Measurements from ENCODE around the gene ZBTB22.

The ZBTB22 gene

DNA sequence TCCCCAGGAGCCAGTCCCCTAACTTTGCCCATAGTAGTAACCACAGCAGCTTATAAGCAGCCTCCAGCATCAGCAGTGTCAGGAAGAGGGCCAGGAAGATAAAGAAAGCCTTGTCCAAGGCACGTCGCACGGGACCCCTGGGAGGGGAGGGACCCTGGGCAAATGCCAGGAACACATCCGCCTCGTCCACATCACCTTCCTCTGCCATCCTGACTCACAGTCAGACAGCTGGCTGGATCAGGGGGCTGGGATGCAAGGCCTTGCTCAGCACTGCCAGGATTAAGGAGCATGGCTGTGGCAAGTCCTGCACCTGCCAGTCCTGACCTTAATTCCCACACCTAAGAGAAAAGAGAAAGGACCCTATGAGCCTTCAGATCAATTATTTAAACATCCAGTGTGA, 11.5 kb upstream of the ZBTB22 start:
- no peak for DNase-seq

DNA sequence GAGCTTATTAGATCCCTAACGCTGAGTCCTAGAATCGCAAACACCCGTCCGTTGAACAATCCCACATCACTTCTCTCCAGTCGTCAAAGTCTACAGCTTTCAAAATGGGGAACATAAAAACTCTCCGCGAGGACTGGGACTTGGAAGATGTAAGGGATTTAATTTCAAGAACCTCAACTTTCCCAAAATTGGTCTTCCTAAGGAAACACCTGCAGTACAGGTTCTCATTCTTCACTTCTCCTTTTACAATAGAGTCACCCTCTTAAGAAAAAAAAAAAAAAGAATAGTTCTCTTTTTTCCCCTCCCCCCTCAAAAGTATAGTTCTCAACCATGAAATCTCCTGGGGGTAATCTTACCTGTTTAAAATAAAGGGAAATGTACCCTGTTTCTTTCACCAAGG, 6.6 kb upstream of the ZBTB22 start:
- no peak for DNase-seq

DNA sequence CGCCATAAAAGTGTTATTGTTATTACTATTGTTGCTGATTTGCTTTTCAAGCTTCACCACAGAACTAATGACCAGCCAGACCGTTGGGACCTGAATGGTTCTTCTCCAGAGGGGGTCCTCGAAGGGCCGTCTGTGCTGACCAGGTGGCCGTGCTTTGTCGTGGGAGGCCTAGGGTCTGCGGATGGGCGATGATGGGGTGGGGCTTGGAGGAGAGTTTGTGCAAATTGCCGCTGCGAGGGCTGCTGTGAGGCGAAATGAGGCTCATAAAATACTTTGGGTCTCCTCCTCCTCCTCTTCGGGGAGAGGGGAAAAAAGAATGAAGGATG, 6.0 kb upstream of the ZBTB22 start:
- no peak for DNase-seq

DNA sequence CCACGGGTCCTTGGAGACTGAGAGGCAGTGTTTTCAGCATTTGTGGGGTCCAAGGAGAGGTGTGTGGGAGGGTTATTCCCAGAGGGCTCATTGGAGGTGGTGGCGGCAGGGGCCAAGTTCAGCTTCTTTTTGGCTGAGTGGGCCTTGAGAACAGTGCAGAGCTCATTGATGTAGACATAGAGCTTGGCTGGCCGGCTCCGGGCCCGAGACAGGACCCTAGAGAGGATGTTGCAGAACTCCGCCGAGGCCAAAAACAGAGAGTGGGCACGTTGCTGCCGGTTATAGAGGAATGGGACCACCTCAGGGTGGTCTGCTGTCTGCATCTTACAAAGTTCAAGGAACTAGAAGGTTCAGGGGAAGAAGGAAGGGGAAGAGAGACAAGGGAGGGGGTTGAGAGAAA, 3.7 kb upstream of the ZBTB22 start:
- no peak for DNase-seq

DNA sequence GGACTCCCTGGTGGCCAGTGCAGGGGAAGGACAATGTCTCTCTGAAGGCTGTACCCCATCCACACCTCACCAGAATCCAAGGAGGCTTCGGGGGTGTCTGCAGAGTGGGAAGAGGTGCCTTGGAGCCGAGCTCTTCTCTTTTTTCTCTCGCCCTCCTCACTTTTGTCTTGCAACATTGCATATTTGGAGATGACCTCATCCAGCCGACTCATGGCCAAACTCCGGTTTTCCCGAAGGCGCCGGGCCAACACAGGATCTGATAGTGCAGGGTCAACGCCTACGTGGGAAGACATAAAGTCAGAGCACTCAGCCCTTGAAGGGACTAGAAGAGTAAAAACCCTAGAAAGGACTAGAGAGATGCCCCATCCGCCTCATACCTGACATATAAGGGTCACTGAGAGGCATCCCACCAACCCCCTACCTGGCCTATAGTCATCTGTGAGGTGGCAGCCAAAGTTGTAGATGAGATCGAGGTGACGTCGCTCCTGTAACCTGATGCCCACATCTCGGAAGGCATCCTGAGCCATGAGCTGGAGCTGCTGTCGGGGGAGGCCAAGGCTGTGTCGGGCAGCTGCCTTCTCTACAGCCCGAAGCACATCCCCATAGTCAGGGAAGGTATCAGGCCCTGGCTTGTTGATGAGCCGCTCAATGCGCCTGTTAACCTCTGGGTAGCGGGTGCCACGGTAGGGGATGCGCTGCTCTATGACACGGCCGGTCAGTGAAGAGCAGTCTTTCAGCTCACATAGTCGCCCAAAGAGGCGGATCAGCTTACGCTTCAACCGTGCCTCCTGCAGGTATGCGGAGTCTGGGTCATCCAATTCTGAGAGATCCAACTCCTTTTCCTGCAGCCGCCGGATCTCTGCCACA, 3.0 kb upstream of the ZBTB22 start:
- no peak for DNase-seq

DNA sequence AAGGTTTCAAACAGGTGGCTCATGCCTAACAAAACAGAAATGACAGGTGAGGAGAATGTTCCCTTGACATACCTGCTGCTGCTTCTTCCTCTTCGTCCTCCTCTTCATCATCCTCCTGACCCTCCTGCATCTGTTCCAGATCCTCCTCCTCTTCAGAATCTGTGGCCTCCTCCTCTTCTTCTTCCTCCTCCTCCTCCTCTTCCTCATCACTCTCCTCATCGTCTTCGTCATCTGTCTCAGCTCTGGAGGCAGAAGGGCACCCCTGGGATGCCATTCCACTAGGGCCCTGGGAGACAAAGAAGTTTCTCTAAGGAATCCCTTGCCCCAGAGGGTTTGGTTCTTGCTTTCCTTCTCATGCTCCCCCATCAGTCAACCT, 2.4 kb upstream of the ZBTB22 start:
- DNase-seq = no peak

DNA sequence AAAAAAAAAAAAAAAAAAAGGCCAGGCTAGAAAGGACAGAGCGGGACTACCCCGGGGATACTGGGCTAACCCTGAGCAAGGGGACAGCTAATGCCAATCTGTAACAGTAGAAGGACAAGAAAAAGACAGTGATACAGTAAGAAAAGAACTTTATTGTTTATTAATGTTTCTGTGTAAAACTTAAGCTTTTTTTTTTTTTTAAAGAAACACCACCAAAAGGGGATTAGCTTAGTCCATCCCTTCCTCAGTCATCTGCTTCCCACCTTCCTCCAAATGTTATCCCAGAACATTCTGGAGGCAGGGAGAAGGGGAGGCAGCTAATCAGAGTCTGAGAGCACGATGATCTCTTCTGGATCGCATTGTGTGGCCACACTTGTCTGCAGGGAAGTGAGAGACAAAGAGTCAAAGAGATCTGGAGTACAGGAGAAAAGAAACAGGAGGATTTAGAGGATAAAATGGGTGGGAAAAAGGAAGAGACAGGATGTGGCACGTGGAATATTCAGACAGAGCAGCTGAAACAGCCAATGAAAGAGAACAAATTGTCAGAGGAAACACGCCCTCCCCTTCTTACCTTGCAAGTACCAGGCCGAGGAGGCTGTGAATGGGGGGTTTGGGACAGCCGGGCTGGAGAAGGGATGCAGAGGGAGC, 1.0 kb upstream of the ZBTB22 start:
- DNase-seq = no peak

DNA sequence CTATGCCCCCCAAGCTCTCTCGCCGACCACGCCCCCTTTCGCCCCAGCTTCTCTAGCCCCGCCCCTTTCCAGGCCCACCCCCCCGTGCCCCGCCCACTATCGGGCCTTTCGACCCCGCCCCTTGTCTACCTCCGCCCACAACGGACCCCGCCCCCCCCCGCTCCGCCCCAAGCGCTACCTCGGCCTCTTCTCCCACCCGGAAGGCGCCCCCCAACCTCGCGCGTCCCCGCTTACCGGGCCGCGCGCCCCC, 200 bp downstream of the ZBTB22 start:
- no peak for DNase-seq

DNA sequence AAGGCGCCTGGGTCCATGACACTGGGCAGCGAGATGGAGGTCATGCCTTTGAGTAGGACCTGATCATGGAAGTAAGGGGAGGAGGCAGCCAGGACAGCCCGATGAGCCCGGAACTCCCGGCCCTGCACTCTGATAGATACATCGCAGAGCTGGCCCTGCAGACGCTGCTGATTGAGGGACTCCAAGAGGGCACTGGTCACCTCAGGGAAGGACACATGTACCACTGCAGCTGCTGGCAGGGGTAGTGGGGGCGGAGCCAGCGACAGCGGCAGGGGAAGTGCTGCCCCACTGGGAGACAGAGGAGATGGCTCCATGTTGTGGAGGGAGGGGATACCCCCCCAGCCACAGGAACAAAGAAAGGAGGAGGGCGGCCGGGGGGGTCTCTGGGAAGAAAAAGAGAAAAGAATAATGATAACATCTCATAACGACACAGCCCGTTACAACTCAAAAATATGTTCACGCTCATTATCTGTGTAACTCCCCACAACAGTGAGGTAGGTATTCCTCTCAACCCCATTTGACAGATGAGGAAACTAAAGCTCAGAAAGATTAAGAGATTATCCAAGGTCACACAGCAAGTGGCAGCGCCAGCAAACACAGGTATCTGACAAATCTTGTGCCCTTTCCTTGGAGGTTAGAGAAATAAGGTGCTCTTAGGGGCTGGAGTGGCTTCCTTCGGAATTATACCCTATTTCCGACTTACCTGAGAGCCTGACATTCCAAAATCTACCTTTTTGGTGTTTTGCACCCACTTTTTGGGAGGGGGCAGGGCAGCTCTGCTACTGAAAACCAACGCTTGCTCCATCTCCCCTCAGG, 733 bp downstream of the ZBTB22 start:
- no peak for DNase-seq

DNA sequence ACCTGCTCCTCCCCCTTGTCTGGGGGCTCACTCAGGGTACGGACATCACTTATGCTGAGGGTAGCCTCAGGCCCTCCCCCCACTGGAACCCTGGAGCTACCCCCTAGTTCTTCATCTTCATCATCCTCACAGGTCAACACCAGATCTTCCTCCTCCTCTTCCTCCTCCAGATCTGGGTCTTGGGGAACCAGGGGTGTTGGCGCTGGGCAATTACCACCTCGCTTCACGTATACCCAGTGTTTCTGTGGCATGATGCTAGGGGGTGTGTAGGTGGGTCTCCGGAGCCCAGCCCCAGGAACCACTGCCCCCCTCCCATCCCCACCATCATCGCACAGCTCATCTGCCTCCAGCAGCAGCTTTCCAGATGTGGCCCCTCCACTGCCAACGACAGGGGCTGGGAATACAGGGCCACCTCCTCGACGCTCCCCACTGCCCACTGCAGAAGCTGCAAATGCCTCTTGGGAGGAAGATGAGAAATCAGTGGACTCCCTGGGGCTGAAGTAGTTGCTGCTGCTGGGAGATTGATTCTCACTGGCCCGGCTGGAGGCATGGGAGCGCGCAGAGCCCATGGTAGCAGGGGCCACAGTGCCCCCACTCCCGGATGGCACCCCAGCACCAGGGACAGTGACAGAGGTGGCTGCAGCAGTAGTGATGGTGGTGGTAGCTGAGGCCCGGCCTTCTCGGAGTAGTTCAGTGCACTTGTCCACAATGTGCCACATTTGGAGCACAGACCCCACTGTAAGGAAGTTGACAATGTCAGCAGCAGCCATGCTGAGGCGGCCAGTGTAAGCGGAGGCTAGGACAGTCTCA, 1.5 kb downstream of the ZBTB22 start:
- DNase-seq = no peak

DNA sequence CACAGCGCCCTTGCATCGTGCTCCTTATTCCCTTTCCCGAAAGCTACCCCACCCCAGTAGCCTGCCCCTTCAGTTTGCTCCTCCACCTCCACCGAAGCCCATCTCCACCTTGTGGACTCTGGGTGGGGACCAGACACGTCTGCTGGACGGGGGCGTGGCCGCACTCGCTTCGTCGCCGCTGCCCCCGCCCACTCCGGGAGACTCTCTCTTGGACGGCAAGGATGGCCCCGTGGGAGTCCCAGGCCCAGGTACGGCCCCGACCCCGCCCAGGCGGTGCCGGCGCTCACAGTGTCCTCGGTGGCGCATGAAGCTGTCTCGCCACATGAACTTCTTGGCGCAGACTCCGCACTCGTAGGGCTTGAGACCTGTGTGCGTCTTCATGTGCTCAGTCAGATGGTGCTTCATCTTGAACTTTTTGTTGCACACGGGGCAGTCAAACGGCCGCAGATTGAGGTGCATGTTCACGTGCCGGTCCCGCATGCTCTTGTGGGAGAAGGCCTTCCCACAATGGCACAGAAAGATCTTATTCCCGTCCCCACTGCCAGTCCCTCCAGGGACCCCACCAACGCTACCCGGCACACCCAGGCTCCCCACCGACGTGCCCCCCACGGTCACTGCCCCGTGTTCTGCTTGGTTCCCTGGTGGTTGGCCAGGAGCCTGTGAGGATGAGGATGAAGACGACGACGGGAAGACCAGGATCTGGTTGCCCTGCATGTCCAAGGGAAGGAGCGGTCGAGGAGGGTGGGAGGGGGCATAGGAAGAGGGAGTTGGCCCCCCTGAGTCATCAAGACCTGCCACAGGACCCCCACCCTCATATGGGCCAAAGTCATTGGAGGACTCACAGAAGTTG, 2.4 kb downstream of the ZBTB22 start:
- no peak for DNase-seq

DNA sequence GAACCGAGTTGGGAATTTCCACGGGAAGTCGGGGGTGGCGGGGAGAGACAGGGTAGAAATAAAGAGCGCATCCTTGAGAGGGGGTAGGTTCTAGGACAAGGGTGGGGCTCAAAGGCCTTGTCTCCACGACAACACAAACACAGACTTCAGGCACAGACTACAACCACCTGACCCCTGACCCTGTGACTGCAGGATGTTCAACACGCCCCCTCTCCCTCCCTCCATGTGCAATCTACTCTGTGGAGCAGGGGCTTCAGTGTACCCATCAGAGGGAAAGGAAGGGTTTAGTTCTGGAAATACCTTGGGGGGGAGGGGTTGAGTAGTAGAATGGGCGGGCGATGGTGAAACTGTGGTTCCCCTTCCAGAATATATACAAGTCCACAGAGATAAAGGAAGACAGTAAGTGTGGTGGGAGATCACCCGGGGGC, 3.0 kb downstream of the ZBTB22 start:
- peak; percentile 70 for DNase-seq

DNA sequence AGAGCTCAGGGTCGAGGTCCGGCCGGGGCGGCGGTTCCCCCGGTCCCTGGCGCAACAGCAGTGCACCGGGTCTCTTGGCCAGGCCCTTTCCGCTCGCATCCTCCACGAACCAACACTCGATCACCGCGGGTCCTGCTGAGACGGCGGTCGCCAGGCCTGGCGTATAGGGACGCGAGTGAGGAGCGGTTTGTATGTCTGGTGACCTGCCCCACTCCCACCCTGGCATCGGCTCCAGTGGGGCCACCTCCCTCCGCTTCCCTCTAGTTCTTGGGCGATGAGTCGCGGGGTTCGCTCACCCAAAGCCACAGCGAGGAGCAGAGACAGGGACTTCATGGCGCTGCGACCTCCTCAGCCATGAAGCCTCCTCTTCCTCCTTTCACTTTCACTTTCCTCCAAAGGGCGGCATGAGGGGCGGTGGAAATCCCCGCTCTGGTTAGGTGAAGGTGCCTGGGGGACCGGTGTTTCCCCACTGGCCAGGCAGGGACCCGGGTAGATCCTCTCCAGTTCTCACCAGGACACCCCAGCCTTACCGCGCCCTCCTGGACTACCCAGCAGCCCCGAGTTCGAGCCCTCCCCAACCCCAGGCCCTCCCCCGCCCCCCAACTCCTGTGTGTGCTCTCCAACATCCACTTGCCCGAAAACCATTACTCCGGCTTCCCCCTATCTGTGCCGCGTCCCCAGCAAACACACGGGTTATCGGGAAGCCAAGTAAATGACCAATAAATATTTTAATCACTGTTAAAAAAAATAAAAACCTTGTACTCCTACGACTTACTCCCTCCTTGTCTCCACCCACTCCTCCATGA, 3.6 kb downstream of the ZBTB22 start, which contains the start of gene TAPBP:
Gene TAPBP, minus strand, starts transcription at position 370 of the 806 bp plus-strand sequence. Its CDS starts 37 bp downstream, at position 333.
- peak; percentile 88 for DNase-seq

DNA sequence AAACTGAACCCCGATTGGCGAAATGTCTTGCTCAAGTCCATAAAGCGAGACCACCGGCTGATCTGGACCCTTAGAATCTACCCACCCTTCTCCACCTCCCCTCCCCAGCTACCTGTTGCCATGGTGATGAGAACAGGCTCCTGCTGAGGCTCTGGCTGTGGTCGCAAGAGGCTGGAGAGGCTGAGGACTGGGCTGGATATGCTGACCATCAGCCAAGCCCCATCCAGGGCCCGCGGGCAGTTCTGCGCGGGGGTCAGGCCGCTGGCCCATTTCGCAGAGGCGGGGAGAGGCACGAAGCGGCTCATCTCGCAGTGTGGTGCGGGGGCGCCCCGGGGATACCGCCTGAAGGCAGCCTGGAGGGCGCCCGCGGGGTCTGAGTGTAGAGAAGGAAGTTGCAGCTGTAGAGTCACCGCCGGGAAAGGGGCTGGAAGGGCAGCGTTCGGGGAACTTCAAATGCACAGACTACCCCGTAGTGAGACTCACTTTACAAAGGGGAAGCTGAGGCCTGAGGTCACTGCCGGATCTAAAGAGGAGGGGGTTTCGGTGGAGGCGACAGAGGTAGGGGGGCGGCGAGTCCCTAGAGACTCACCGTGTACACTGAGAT, 4.3 kb downstream of the ZBTB22 start:
- DNase-seq = peak; percentile 55

DNA sequence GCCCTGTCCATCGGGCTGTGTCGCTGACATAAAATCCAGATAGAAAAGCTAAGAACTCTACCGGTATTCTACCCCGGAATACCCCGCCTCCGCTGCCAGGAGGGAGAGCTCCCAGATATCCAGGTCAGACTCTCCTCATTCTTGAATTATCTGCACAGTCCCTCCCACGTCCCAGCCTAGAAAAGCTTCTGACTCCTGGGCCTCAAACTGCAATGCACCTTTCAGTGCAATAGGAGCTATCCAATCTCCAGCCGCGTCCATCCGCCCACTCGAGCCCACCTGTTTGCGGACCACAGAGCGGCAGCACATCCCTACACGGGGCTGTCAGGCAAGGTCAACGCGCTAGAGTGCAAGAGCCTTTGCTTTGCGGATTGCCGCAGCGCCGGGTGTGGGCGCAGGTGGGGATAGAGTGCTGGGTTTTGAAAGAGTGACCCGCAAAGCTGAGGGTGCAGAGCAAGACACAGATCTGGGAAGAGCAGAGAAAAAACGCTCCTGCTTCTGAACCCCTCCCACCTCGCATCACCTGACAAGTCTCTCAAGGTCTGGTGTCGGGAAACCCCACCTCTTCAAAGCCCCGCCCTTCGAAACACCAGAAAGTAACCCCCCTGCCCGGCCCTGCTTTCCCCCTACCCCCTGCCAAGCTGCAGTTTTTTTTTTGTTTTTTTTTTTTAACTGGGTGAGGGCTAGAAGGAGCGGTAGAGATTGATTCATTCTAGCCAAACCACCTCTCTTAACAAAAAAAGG, 5.0 kb downstream of the ZBTB22 start:
- DNase-seq = peak; percentile 85

DNA sequence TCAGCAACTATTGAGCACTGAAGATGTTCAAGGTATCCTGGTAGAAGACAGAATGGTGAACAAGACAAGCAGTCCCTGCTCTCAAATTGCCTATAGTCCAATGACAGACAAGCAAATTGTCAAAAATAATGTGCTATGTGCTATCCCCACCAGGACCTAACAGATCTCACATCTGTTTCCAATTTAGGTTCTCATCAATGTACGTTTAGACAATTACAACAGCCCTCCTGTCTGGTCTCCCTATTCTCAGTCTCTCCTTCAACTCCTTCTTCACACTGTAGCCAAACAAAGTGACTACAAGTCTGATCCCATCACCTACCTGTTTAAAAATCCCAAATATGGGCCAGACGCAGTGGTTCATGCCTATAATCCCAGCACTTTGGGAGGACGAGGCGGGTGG, 11.2 kb downstream of the ZBTB22 start:
- no peak for DNase-seq

DNA sequence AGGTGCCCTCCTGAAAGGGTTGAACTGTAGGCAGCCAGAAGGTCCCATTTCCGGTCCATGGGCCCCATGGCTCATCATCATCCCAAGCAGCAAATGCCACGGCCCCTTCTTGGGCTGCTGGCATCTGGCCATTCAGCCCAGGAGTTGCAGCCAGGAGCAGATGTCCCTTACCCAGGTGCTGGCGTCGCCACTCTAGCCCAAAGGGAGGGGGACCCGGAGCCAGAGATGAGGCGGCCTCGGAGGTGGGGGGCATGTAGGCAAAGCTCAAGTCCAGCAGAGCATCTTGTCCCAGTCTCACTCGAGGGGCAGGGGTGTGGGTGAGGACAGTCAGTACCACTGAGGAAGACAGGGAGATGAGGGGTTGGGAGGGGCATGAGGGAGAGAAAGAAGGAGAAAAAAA, 12.5 kb downstream of the ZBTB22 start:
- DNase-seq = no peak

DNA sequence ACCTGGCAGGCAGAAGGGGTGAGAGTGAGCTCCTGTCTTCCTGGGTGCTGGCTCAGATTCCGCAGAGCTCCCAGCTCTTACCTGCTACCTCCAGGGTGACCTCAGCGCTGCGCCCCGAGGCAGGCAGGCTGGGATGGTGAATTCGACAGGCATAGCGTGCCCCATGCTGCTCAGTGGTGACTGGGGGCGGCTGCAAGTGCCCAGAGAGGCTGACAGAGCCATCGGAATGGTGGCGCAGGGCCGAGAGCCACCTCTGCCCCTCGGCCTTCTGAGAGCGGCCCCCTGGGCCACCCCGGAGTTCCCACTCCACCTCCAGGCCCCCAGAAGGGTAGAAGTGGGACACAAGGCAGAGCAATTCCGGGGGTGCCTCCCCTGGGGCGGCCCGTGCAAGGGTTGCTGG, 13.3 kb downstream of the ZBTB22 start:
- DNase-seq = no peak

DNA sequence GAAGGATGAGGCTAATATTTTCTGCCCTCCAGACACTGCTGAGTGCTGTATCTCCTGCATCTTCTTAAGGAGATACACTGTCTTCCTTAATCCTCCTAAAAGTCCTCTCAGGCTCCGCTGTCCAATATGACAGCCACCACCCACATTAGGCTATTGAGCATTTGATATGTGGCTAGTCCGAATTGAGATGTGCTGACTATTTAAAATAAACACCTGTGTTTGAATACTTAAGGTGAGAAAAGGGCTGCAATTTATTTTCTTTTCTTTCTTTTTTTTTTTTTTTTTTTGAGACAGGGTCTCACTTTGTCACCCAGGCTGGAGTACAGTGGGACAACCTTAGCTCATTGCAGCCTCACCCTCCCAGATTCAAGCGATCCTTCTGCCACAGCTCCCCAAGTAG, 15.7 kb downstream of the ZBTB22 start:
- no peak for DNase-seq

Data from stimulated activated CD4-positive, alpha-beta T cell treated with anti-CD3 and anti-CD28 coated beads, Interleukin-4, amount 100 ng/mL, for 24 hours (primary cell).